HepG2 (cell line): ENCODE measurements around the gene TPRN. TPM values are rescaled to one million over a fixed set of nuclear protein-coding genes. Genes with fewer than 3 reads are reported as not detected.

Source experiments
- ATAC-seq: fragments of 200-7000 bp; cut with Tn5 transposase; 3 replicates; pipeline ENCODE4 v1.9.1; 2020; ENCODE audit warnings: mild to moderate bottlenecking, moderate library complexity
- BruUV-seq: library from RNA; stranded (reverse); fragments of 400-500 nt; replicated peaks from 2 replicates; lab custom pipeline; 2021; lab: Mats Ljungman, UMichigan
- CTCF ChIA-PET: fragments of 300-600 bp; formaldehyde crosslinking; extraction: SDS; loops from one replicate; lab custom pipeline; 2021; ENCODE audit warnings: low total read pairs, inconsistent platforms, low intra/inter-chr PET ratio; lab: Yijun Ruan, JAX
- POLR2A ChIA-PET: fragments of 350-600 bp; sonication (Branson Sonifier 250); formaldehyde crosslinking; loops from one replicate; lab custom pipeline; 2020; ENCODE audit warnings: antibody characterized with exemption, inconsistent platforms; lab: Yijun Ruan, JAX
- DNase-seq: peaks from one replicate; pipeline ENCODE4 v3.0.0-alpha.2; 2015; ENCODE audit warnings: low spot score
- FAIRE-seq: peaks from 3 replicates; lab custom pipeline; 2011; peaks lifted over from hg19 to GRCh38; lab: Jason Lieb, UNC
- H2AFZ ChIP-seq: one replicate; pipeline ENCODE4 v1.6.1; 2011; ENCODE audit warnings: low read length, inconsistent platforms
- H3K27ac ChIP-seq: fragments of 300-600 bp; 3 replicates; pipeline ENCODE4 v1.8.0; 2011; ENCODE audit warnings: mixed run types, mild to moderate bottlenecking, mixed read lengths, low read length, inconsistent platforms; ENCODE audit not compliant: insufficient read depth; ENCODE audit errors: extremely low read length
- H3K27me3 ChIP-seq, 2 experiments: fragments of 200-600 bp in 1 of 2; 2 replicates in 1 of 2; 3 replicates in 1 of 2; pipeline versions ENCODE4 v1.6.0 to v1.8.0; 2011; ENCODE audit warnings: low read length in 2 of 2, mild to moderate bottlenecking in 2 of 2, moderate library complexity in 2 of 2, inconsistent platforms in 1 of 2; ENCODE audit not compliant: insufficient read depth in 2 of 2, control insufficient read depth in 1 of 2
- H3K36me3 ChIP-seq, 2 experiments: fragments of 200-600 bp in 1 of 2; replicated peaks in 1 of 2; 2 replicates in 1 of 2; 3 replicates in 1 of 2; pipeline versions ENCODE4 v1.5.1 to v1.8.0; 2011; ENCODE audit warnings: low read length in 2 of 2, inconsistent platforms in 1 of 2; ENCODE audit not compliant: insufficient read depth in 2 of 2, control insufficient read depth in 1 of 2
- H3K4me1 ChIP-seq: 2 replicates; pipeline ENCODE4 v1.5.1; 2012; ENCODE audit warnings: low read length, inconsistent platforms; ENCODE audit not compliant: insufficient read depth
- H3K4me2 ChIP-seq: 2 replicates; pipeline ENCODE4 v1.6.0; 2011; ENCODE audit warnings: low read depth, low read length, inconsistent platforms
- H3K4me3 ChIP-seq, 3 experiments: fragments of 200-600 bp in 1 of 3; sonication (generic), shearing (Covaris generic) in 1 of 3; replicated peaks in 1 of 3; 2 replicates each; pipeline ENCODE4 v1.5.1; 2011 to 2016; ENCODE audit warnings: low read length in 3 of 3, inconsistent platforms in 2 of 3, low read depth in 2 of 3, mild to moderate bottlenecking in 2 of 3, control low read depth in 1 of 3, mixed read lengths in 1 of 3; ENCODE audit not compliant: insufficient read depth in 1 of 3
- H3K79me2 ChIP-seq: one replicate; pipeline ENCODE4 v1.6.1; 2011; ENCODE audit warnings: low read length, inconsistent platforms; ENCODE audit not compliant: insufficient read depth
- H3K9ac ChIP-seq: 2 replicates; pipeline ENCODE4 v1.6.0; 2011; ENCODE audit warnings: mild to moderate bottlenecking, low read depth, low read length, inconsistent platforms; ENCODE audit not compliant: insufficient read depth
- H3K9me3 ChIP-seq: 2 replicates; pipeline ENCODE4 v1.5.1; 2012; ENCODE audit warnings: mild to moderate bottlenecking, low read length
- H4K20me1 ChIP-seq: 2 replicates; pipeline ENCODE4 v1.6.0; 2011; ENCODE audit warnings: inconsistent platforms, mild to moderate bottlenecking, low read length, moderate library complexity; ENCODE audit not compliant: insufficient read depth
- CSRNP1 ChIP-seq: sonication (generic); formaldehyde crosslinking; IDR thresholded peaks from 2 replicates; pipeline ENCODE4 v1.8.1; 2023; ENCODE audit warnings: mild to moderate bottlenecking, missing genetic modification reagents
- KMT2A ChIP-seq: sonication (generic); formaldehyde crosslinking; IDR thresholded peaks from 2 replicates; pipeline ENCODE4 v1.4.0; 2020; ENCODE audit warnings: missing genetic modification reagents
- ZFP41 ChIP-seq: sonication (generic); formaldehyde crosslinking; IDR thresholded peaks from 2 replicates; pipeline ENCODE4 v1.4.0; 2020; ENCODE audit warnings: mild to moderate bottlenecking, missing genetic modification reagents, borderline replicate concordance
- ZNF24 ChIP-seq: fragments of 450-650 bp; IDR thresholded peaks from 2 replicates; pipeline ENCODE4 v1.6.1; 2017; ENCODE audit warnings: antibody characterized with exemption, mild to moderate bottlenecking
- ZNF280D ChIP-seq: sonication (generic); formaldehyde crosslinking; IDR thresholded peaks from 2 replicates; pipeline ENCODE4 v1.5.1; 2020; ENCODE audit warnings: mild to moderate bottlenecking, missing genetic modification reagents
- WGBS: methylation state at CpG from one replicate; pipeline ENCODE4 v1.1.6; 2017; ENCODE audit warnings: low lambda C conversion rate; 5-methylcytosine and 5-hydroxymethylcytosine counted together
- in situ Hi-C: cut with HindIII; loops from 2 replicates; pipeline ENCODE4 v1.10.0; 2017; ENCODE audit warnings: low pct_unique_long_range_greater_than_20kb; ENCODE audit not compliant: extremely low pct_ligation_motif_present
- intact Hi-C: fragments of 100-400 bp; cut with micrococcal nuclease; formaldehyde crosslinking; loops from one replicate; pipeline ENCODE4 v1.10.0; 2022; ENCODE audit not compliant: unreplicated experiment
- polyA plus RNA-seq, 8 experiments: library from polyadenylated mRNA; depleted of rRNA in 3 of 8; stranded (reverse) in 7 of 8; unstranded in 1 of 8; fragments of >200 nt; fragmentation: Illumina TruSeq in 4 of 8; extraction: Trizol in 4 of 8; gene quantifications; 2 replicates each; pipeline versions ENCODE4 v1.2.1 to v1.2.3, GENCODE V29; 2011 to 2016; ENCODE audit warnings: low read depth in 4 of 8, missing spikeins in 1 of 8, mixed read lengths in 1 of 8; ENCODE audit not compliant: insufficient read depth in 1 of 8
- total RNA-seq, 5 experiments: library from RNA; depleted of rRNA; stranded (reverse); fragments of >200 nt; fragmentation: Illumina TruSeq; extraction: Trizol; gene quantifications; 2 replicates each; pipeline ENCODE4 v1.2.3, GENCODE V29; 2016; ENCODE audit warnings: low read depth in 1 of 5

TPRN gene
- total and polyA plus RNA-seq, 2 of the 13 experiments (the other 11 are each of a cell fraction or from before 2014, with no cell fraction given): 10.1 to 19.2 TPM

GRCh38 chr9:137159105-137160053 is 41.2 kb downstream of the TPRN start (continued):
- no peak for TF ChIP-seq ZNF280D (CRISPR knock-in tag)

GRCh38 chr9:137158625-137159024 is 41.9 kb downstream of the TPRN start:
- in situ Hi-C loops (no loop called here), intact Hi-C loops (no loop called here)
- POLR2A ChIA-PET: no interaction called here
- no peaks in the 10 kb centered on the region for H4K20me1 ChIP-seq
- no peaks in the 10 kb centered on the region for H3K36me3 ChIP-seq
- no CpG with 5 or more reads among the region's 4 CpGs for WGBS
- H3K79me2 ChIP-seq: no peaks in the 10 kb centered on the region
- H2AFZ ChIP-seq: no peak overlapping the region
- no peaks in the 10 kb centered on the region for H3K4me1 ChIP-seq
- no peak for FAIRE-seq
- H3K4me3 ChIP-seq: no peak overlapping the region
- H3K9ac ChIP-seq: no peak overlapping the region
- no peaks in the 10 kb centered on the region for H3K9me3 ChIP-seq
- no TSS peak for BruUV-seq
- H3K4me2 ChIP-seq: no peak overlapping the region
- DNase-seq: no peak
- H3K27me3 ChIP-seq: peaks cover 13 to 66% of the 10 kb centered on the region in 2 experiments; a peak in 4 of 5 replicates
- no peak overlapping the region for H3K27ac ChIP-seq
- ATAC-seq: no peak
- CTCF ChIA-PET: no interaction called here
- TF ChIP-seq CSRNP1 (CRISPR knock-in tag) (no peak), KMT2A (CRISPR knock-in tag) (no peak), ZNF24 (no peak), ZFP41 (CRISPR knock-in tag) (no peak)
